CD4-positive, alpha-beta T cell treated with Interleukin-10 for 1 hour (primary cell): ENCODE measurements around the gene SALL1.

Source experiments
- DNase-seq: peaks from one replicate; pipeline ENCODE4 v3.0.0-alpha.2; 2020

SALL1 gene

DNA sequence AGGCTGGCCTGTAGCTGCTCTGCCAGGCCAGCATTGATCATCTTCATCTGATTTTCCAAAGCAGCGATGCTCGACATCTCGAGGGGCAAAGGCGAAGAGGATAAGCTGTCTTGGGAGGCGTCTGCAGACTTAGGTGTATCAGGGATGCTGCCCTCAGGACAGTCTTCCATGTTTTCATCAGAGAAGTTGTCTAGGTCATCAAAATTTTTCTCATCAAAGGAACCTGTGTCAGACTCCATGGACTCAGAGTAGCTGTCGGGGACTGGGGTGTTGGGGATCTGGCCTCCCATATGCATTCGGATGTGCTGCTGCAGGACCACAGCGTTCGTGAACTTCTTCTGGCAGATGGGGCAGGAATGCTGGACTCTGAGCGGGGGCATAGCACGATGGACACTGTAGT is 11.5 kb downstream of the SALL1 start:
- DNase-seq: no peak

DNA sequence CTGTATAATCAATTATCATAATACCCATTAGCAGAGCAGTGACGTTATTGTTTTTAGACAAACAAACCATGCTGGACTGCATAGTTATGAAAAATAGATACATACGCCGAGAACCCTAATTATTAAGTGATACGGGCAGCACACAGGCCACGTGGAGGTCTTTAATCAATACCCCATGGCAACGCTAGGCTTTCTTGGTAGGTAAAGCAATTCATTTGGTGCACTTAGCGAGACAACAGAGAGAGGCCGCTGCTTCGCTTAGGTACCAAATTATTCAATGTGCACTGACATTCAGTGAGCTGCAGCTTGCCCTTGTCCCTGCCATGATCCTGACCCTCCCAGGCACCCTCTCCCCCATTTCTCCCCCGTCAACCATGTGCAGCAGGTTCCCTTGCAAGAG is 12.9 kb downstream of the SALL1 start:
- no peak for DNase-seq

DNA sequence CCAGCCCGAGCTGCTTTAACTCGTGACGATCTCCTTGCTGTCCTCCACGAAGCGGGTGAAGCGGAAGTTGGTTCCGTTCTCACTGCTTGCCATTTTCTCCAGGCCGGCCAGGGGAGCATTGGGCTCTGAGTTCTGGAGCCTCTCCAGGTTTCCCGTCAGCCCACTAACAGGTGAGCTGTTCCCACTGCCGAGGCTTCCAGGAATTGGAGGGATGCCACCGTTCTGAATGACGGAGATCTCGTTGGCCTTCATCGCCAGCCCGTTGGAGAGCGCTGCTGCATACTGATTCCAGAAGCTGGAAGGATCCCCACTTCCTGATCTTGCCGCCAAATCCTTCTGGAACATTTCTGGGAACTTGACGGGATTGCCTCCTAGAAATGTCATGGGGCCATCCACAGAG is 14.0 kb downstream of the SALL1 start:
- no peak for DNase-seq

DNA sequence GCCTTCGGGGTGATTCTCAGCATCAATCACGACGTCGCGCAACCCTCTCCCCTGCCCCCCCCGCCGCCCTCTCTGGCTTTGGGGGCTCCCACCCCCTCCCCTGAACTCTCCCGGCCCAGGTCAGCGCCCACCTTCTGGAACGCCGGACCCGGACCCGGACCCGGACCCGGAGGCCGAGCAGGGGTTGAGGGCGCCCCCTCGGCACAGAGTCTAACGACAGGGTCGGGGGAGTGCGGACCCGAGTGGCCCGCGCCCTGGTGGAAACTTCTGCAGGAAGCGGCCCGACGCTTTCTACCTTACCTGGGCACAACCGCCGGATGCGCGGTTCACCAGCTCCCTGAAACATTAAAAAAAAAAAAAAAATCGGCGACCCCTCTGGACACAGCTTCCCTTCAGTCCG is 16.2 kb downstream of the SALL1 start:
- DNase-seq: no peak

DNA sequence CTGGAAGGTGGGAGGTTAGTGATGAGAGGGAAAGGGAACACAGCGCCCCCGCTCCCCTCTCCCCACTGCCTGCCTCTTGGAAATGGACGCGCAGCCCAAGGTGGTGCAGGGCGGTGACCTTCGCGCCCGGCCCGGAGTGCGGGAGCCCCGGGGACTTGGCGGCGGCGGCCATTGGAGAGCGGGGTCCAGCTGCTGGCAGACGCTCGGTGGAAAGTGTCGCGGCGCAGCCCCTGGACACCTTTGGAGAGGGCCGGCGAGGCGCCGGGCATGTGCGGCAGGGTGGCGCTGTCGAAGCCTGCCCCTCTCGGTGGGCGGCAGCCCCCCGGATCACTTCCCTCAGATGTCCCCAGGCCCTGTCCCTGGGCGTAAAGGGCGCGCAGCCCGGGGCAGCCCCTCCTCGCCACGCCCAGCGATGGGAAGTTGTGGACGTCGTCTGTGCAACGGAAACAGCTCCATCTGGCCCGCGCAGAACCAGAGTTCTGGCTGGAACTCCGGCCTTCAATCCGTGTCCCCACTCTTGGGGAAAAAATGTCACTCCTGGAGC is 16.7 kb downstream of the SALL1 start:
- no peak for DNase-seq

DNA sequence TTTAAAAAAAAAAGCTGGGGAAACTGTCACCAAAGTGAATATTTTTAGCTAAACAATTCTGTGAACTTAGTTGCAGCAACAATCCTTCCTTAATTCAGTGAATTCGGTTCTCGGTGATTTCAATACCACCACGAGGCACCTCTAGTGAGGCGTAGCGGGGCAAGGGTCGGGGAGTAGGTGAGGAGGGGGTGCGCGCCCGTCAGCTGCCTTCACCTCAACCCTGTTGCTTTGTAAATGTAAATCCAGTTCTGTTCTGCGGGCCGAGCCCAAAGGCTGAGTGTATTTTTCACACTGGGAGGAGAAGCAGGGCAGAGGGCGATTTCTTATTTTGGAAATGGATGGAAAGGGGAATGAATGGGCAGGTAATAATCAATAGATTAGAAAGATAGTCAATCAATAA is 17.4 kb downstream of the SALL1 start:
- DNase-seq: no peak

DNA sequence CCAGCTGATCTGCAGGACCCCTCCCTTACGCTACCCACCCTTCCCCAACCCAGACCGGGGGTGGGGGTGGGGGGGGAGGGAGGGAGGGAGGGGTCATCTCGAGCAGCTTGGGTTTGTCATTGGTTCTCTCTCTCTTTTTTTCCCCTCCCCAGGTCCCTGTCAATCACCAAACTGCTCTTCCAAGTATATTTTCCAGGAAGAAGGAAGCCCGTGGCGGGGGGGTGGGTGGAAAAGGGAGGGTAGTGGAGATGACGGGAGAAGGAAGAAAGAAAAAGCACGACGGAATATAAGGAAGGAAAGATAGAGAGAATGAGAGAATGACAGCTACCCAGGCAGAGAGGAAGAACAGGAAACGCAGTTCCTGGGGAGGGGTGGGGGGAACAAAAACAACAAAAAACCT is 17.9 kb downstream of the SALL1 start:
- DNase-seq: no peak

DNA sequence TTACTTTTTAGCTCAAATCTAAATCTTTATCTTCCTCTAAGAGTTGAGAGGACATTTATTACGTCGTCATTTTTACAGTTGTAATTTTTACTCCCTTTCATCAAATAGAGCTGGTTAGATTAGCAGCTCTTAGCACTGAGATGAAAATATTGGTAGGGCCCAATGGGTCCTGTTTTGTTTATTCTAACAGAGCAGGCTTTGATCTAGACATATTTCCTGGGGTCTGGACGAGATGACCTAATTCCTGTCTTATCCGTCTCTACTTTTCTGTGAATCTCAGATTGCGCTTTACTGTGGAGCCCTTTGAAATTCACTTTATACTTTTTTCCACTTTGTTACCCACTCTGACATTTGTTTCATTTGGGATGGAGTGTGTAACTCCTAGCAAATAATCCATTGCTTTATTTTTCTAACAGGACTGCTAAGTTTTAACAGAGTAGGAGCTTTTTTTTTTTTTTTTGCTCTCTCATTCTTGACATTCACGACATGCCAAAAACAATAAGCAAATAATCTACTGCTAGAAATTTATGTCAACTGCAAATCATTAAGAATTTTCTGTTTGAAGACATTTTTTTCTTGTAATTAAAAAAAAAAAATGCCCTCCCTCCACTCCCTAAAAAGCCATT is 18.5 kb downstream of the SALL1 start:
- DNase-seq: no peak

DNA sequence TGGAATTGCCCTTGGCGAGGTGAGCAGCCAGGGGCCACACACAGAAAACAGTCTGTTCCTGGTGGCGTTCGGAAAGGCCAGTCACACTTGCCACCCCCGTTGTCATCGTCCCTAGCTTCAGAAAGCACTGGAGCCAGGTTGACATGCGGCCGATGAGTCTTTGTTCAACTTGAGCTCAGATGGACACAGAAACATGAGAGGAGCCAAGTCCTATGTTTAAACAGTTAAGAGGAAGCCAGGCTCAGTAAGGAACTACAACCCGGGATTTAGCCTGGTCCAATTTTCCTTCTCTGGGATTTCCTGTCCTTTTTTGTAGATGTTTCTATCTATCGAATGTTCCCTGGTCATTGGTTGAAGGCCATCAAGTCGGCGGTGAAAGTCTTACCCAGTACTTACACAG is 19.5 kb downstream of the SALL1 start:
- no peak for DNase-seq

DNA sequence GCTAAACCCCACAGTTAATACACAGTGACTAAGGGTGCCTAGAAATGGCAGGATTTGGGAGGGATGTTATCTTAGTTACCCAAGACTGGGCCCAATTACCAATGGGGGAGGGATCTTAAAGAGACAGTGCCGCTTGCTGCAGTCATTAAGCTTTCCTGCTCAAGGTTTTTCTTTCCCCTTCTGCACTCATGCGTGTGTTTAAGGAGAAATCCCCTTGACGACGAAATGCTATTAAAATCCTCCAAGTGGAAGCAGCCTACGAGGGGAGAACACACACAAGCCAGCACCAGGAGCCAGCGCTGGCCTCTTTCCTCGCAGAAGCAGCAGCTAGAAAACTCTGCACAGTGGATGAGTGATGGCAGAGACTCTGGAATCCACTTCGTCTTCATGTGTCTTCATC is 22.0 kb downstream of the SALL1 start:
- DNase-seq: no peak

DNA sequence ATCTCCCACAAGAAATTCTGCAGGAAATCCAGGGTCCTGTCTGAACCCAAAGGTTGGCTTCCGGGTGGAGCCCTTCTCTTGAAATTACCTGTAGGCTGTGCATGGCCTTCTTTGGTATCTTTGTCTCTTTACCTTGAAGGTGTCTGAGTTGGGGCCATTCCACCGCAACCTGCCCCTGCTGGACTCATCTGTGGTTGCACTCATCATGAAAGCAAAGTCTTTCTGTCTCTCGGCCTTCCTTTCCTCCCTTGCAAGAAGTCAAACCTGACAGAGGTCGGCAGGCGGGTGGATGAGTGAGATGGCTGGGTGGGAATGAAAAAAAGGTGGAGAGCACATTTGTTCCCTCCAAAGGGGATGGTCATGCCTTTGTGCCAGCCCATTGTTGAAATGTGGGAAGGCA is 25.1 kb downstream of the SALL1 start:
- DNase-seq: no peak

DNA sequence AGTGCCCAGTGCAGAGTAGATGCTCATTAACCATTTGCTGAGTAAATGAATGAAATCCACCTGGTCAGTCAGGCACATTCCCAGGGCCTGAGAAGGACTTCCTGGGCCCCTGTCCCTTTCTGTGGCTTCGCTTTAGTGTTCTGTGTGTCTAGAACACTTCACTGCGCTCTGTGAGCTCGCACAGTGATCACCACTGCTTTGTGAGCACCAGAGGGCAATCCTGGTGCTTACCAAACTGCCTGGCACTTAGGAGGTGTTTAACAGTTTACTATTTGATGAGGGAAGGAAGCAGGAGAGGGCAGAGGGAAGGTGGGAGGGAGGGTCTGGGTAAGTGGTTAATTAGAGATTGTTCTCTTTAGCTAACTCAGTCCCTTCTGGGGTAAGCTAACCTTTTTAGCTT is 26.2 kb downstream of the SALL1 start:
- DNase-seq: no peak

DNA sequence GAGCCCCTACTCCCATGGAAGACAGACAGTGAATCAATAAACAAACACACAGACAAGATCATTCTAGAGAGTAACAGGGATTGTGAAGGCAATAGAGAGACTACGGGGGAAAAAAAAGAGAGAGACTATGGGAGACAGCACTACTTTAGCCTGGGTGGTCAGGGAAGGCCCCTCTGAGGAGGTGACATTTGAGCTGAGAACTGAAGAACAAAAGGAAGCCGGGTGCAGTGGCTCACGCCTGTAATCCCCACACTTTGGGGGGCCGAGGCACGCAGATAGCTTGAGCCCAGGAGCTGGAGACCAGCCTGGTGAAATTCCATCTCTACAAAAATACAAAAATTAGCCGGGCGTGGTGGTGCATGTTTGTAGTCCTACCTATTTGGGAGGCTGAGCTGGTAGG is 29.2 kb downstream of the SALL1 start:
- DNase-seq: no peak

DNA sequence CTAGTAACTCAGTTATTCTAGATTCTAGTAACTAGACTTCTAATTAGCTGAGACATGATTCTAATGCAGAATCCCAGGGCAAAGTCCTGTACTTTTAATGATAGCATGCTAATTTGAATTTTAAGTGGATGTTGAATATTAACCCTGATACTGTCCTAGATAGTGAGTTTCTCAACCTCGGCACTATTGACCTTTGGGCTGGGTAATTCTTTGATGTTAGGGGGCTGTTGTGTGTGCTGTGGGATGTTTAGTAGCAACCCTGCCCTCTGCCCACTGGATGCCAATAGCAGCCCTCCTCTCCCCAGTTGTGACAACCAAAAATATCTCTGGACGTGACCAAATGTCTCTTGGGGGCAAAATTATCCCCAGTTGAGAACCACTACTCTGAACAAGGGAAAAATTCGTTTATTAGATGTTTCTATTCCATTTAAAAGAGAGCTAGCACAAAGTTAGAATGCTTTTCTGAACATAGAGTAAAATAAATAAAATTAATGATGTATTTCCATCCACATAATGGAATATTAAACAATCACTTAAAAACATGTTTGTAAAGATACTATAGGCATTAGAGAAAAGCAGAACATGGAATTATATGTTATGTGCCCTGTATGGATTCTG is 30.2 kb downstream of the SALL1 start:
- DNase-seq: no peak

DNA sequence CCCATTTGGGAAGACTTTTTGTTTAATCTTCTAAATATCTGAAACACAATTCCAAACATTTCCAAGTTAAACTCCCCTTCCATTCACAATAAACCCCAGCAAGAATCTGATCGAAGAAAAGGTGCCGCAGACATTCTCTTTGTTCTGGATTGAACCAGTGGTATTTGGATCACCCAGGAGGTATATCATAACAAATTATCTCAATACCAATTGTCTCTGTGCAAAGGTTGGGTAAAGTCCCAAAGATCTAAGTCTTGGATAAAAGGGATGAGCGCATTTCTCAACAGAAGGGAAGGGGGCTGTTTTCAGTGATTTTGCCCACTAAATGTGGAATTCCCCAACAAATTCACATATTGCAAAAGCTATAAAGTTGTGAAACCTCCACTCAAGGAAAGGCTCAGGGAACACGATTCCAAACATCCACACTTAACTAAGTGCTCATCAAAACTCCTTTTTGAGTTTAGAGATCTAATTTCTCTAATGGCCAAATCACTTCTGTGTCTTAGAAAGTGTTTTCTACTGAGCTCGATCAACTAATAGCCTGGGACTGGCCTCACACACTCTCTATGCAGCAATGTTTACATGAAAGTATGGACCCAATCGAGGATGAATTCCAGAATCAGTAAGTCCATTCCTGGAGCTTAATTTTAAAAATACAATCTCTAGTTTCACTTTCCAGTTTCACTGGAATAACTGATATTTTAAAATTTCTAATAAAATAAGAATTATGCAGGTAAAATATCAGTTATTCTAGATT is 30.9 kb downstream of the SALL1 start:
- no peak for DNase-seq

DNA sequence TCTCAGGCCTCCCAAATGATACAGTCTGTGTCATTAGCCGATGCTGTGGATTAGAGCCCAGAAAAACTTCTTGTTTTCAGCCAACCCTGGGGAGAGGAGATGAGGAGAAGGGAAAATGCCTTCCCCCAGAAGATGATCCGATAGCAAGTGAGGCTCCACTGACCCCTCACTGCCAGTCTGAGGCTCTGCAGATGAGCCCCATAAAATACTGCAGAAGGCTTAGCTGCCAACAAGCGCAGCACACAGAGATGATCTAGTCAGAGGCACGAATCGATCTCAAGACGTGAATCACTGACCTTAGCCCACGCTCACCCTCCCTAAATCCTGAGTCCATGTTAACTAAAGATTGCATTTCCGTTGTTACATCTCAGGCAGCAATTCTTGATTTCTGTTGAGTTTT is 31.5 kb downstream of the SALL1 start:
- no peak for DNase-seq

DNA sequence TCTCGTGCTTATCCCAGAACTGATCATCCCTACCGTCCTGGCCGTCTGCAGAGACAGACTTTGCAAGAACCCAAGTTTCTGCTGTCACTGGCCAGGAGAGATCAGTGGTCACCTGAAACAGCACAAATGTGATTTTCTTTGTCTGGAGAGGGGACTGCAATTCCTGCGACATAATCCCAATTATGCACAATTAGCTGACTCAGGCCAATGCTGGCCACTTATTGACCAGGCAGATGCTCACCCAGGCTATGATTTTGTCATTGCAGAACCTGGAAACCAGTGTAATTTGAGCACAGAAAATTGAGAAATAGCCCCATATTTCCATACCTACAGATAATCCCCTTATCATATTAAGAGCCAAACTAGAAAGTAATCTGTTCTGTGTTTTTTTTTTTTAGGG is 34.7 kb downstream of the SALL1 start:
- DNase-seq: no peak

DNA sequence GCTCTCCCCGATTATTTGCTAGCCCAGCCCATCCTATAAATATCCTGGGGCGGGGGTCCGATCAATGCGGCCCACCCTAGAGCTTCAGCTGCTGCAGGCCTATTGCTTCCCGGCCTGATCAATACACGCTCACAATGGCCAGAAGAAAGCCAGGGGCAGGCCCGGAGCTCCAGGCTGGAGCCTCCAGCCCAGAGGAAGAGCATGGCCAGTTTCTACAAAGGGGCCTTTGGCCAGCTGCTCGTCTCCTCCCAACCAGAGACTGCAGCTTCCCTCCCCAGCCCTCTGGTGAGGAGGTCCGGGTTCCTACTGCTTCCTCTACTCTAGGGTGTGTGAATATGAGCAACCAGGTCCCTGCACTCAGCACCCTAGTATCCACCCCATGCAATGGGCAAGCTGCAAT is 36.7 kb downstream of the SALL1 start:
- DNase-seq: no peak

DNA sequence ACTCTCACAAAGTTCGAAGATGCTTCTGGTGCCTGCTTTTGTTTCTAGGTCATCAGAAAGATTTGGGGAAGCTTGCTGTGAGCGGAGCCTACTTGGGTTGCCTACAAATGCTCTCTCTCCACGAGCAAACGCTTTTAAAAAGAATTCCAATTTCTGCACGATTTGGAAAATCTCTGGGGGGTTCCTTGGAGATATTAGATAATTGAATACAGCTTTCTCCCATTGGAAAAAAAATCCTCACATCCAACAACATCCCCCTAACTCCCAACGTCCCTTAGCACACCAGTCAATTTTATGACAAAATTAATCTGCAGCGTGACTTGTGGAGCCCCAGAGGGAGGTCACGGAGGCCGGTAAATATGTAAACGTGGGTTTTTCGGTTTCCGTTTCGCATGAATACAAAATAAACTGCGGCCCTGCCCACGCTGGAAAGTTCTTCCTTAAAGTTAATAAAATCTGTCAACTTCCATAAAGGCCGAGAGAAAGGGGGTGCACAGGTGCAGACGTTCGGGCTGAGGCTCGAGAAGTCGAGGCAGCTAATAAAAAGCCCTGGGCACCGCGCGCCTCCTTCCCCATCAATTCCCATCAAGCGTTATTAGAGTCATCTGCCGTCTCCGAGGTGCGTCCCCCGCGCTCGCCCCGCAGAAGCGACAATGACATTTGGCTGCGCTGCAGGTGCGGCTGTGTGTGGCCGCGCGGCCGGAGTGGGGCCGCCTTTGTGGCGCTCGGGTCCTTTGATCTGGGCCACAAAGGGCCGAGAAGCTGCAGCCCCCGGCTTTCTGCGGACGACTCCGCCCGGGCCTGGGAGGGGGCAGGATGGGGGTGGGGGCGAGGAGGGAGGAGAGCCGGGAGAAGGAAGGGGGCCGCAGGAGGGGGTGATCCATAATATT is 37.6 kb downstream of the SALL1 start:
- DNase-seq: no peak

DNA sequence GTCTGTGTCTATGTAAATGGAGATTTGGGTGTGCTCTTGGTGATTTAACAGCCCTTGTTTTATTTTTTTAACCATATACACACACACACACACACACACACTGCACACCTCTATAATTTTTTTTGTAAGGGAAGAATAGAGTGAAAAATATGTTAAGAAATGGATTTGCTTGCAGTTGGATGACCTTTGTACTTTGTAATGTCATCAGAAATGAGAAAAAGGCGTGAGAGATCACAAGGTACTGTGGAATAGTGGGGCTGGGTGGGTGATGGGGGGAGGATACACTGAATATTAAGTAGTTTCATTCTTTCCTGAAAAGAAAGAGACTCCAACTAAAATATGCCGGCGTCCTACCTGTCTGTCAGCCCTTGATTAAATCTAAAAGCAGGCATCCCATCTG is 38.7 kb downstream of the SALL1 start:
- DNase-seq: no peak

DNA sequence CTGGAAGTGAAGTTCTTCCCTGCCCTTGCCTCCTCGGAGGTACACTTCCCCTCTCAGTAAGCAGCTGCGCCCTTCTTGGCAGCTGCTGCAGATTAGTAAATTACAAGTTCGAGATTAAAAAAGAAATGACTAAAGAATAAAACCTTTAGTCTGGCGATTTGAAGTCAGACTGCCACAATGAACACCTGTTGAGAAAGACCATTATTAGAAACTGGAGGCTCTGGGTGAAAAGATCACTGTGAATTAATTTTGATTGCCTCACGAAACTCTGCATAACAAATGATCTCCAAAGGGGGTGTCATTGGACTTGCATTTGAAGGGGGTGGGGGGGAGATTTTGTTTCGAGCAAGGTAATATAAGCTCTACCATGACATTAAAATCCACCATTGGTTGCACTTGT is 39.3 kb downstream of the SALL1 start:
- DNase-seq: no peak

DNA sequence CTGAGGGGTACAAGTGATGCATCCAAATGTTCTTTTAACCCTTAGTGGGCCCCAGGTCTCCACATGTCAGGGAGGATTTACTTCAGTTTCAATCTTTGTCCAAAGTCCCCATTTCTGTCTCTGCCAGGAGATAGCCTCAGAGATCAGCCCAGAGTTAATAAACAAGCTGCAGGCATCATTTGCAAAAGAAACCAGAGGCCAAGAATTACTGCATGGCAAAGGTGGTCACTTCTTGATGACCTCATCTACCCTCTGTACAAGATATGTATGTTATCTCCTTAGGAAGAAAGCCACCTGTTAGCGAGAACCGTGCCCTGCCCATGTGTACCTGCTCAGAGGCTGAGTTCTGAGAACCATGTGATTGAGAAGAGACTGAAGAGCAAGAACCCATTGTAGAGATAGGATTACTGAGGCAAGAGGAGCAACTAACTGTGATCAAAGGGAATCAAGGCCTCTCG is 40.3 kb downstream of the SALL1 start:
- DNase-seq: no peak

DNA sequence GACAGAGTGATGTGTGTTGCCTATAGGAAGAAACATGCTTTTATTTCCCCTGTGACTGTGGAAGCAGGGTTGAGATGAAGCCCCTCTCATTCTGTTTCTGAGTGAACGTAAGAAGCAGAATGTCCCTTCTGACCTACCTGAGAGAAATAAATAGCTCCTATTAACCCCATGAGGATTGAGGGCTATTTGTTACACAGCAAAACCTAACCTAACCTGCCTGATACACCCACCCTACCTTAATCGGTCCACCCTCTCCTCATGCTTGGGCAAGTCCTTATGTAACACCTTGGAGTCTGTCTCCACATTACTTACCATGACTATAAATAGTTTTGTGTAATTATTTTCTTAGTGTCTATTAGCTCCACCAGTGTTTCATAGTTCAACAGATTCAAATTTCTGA is 41.9 kb downstream of the SALL1 start:
- DNase-seq: no peak
